Caco-2 (cell line): ENCODE measurements around the gene PRDX4. TPM values are rescaled to one million over a fixed set of nuclear protein-coding genes. Genes with fewer than 3 reads are reported as not detected.

Source experiments
- BruUV-seq: library from RNA; stranded (reverse); fragments of 400-500 nt; replicated peaks from 2 replicates; lab custom pipeline; 2021; lab: Mats Ljungman, UMichigan
- CTCF ChIA-PET: fragments of 300-600 bp; sonication (Branson Sonifier 250); formaldehyde crosslinking; loops from one replicate; lab custom pipeline; 2022; ENCODE audit warnings: antibody characterized with exemption; lab: Charles Lee
- POLR2A ChIA-PET: fragments of 300-600 bp; sonication (Branson Sonifier 250); formaldehyde crosslinking; loops from one replicate; lab custom pipeline; 2022; ENCODE audit warnings: antibody characterized with exemption; lab: Charles Lee
- DNase-seq, 2 experiments: peaks; one replicate each; pipeline versions ENCODE4 v3.0.0 to v3.0.0-alpha.2; 2020 to 2022
- H3K27me3 ChIP-seq: replicated peaks from 2 replicates; pipeline ENCODE4 v1.6.0; 2011; ENCODE audit warnings: low read length; ENCODE audit not compliant: control insufficient read depth, insufficient read depth
- H3K36me3 ChIP-seq: 2 replicates; pipeline ENCODE4 v1.5.1; 2011; ENCODE audit warnings: low read length; ENCODE audit not compliant: control insufficient read depth, insufficient read depth
- H3K4me1 ChIP-seq: fragments of 250-450 bp; sonication (Bioruptor Pico); 2 replicates; pipeline ENCODE4 v1.5.1; 2020; ENCODE audit warnings: mild to moderate bottlenecking
- H3K4me3 ChIP-seq: 2 replicates; pipeline ENCODE4 v1.5.1; 2011; ENCODE audit warnings: low read depth, mild to moderate bottlenecking, control low read depth, low read length
- H3K9me3 ChIP-seq: fragments of 250-450 bp; sonication (Bioruptor Pico); 2 replicates; pipeline ENCODE4 v1.5.1; 2020; ENCODE audit warnings: mild to moderate bottlenecking, moderate library complexity
- H3K27ac Mint-ChIP-seq: one replicate; pipeline ENCODE4 v1.8.0; 2022; ENCODE audit warnings: mixed read lengths; ENCODE audit not compliant: unreplicated experiment
- H3K27me3 Mint-ChIP-seq: one replicate; pipeline ENCODE4 v1.8.0; 2022; ENCODE audit warnings: mixed read lengths; ENCODE audit not compliant: insufficient read depth, unreplicated experiment
- H3K36me3 Mint-ChIP-seq: one replicate; pipeline ENCODE4 v1.8.0; 2022; ENCODE audit warnings: mild to moderate bottlenecking, mixed read lengths; ENCODE audit not compliant: insufficient read depth, unreplicated experiment
- H3K4me1 Mint-ChIP-seq: one replicate; pipeline ENCODE4 v1.8.0; 2022; ENCODE audit warnings: low read depth, mixed read lengths; ENCODE audit not compliant: unreplicated experiment
- H3K4me3 Mint-ChIP-seq: one replicate; pipeline ENCODE4 v1.8.0; 2022; ENCODE audit warnings: mild to moderate bottlenecking, moderate library complexity, mixed read lengths; ENCODE audit not compliant: unreplicated experiment
- H3K9me3 Mint-ChIP-seq: one replicate; pipeline ENCODE4 v1.8.0; 2022; ENCODE audit warnings: mixed read lengths; ENCODE audit not compliant: unreplicated experiment
- CTCF ChIP-seq, 2 experiments: fragments of 200-600 bp in 1 of 2; IDR thresholded peaks; 1 replicate in 1 of 2; 2 replicates in 1 of 2; pipeline versions ENCODE4 v1.5.1 to v1.8.0; 2011 to 2022; ENCODE audit warnings: antibody characterized with exemption in 1 of 2, control low read depth in 1 of 2, inconsistent platforms in 1 of 2, low read depth in 1 of 2, low read length in 1 of 2, mild to moderate bottlenecking in 1 of 2, moderate library complexity in 1 of 2; ENCODE audit not compliant: insufficient read depth in 1 of 2, severe bottlenecking in 1 of 2, unreplicated experiment in 1 of 2
- intact Hi-C: fragments of 100-400 bp; cut with micrococcal nuclease; formaldehyde crosslinking; loops from one replicate; pipeline ENCODE4 v1.10.0; 2022; ENCODE audit not compliant: unreplicated experiment
- total RNA-seq: library from RNA; stranded (reverse); gene quantifications from 2 replicates; pipeline ENCODE4 v1.2.3, GENCODE V29; 2022

Gene PRDX4
- total RNA-seq, 1 experiment from 2014 or later: 185 TPM

GRCh38 chrX:23731951-23732350, 64.7 kb downstream of the PRDX4 start:
- ChIA-PET CTCF (no interaction called here), POLR2A (no interaction called here)
- Mint-ChIP-seq H3K36me3 (peaks cover 27% of the 10 kb centered on the region), H3K27me3 (no peaks in the 10 kb centered on the region), H3K4me1 (no peaks in the 10 kb centered on the region), H3K9me3 (no peaks in the 10 kb centered on the region), H3K4me3 (no peak overlapping the region), H3K27ac (no peak overlapping the region)
- no peak for TF ChIP-seq CTCF (IDR thresholded peaks at IDR 0.05; ENCODE audit: insufficient read depth in 1 of 2, low read depth in 1 of 2, low read length in 1 of 2, severe bottlenecking in 1 of 2, unreplicated experiment in 1 of 2)
- no peak overlapping the region for H3K4me3 ChIP-seq
- H3K9me3 ChIP-seq: no peaks in the 10 kb centered on the region
- DNase-seq: no peak
- no peaks in the 10 kb centered on the region for H3K4me1 ChIP-seq
- no peaks in the 10 kb centered on the region for H3K27me3 ChIP-seq
- intact Hi-C loops: no loop called here
- BruUV-seq: no TSS peak
- H3K36me3 ChIP-seq: no peaks in the 10 kb centered on the region

- DNase-seq: no peak
- H3K9me3 ChIP-seq: no peaks in the 10 kb centered on the region
- ChIA-PET CTCF (no interaction called here), POLR2A (no interaction called here)
- H3K27me3 ChIP-seq: no peaks in the 10 kb centered on the region
- no peak overlapping the region for H3K4me3 Mint-ChIP-seq
- H3K36me3 Mint-ChIP-seq: peaks cover 19% of the 10 kb centered on the region
- H3K4me1 ChIP-seq: no peaks in the 10 kb centered on the region
- no peak for TF ChIP-seq CTCF (IDR thresholded peaks at IDR 0.05; ENCODE audit: insufficient read depth in 1 of 2, low read depth in 1 of 2, low read length in 1 of 2, severe bottlenecking in 1 of 2, unreplicated experiment in 1 of 2)
- H3K9me3 Mint-ChIP-seq: no peaks in the 10 kb centered on the region
- no peaks in the 10 kb centered on the region for H3K27me3 Mint-ChIP-seq
- H3K4me3 ChIP-seq: no peak overlapping the region
- intact Hi-C loops: no loop called here
- H3K27ac Mint-ChIP-seq: no peak overlapping the region
- no peaks in the 10 kb centered on the region for H3K4me1 Mint-ChIP-seq
- H3K36me3 ChIP-seq: no peaks in the 10 kb centered on the region
- no TSS peak for BruUV-seq
These were observed 65.4 kb downstream of the PRDX4 start for GRCh38 chrX:23732704-23733103.

Other genes with a start within 250 kb of the PRDX4 start
- gene ACOT9, start 75.8 kb downstream of the PRDX4 start, total RNA-seq: 35.1 and 40.9 TPM in 2 replicates
- gene SAT1, start 115.7 kb downstream of the PRDX4 start, total RNA-seq: 151 and 155 TPM in 2 replicates
- gene APOO, start 240.4 kb downstream of the PRDX4 start, total RNA-seq: 23.4 and 24.0 TPM in 2 replicates
- not detected in 2 replicates for gene CXorf58, start 240.5 kb downstream of the PRDX4 start, total RNA-seq